ENCODE measurements around the gene MYBPC1.

DNA sequence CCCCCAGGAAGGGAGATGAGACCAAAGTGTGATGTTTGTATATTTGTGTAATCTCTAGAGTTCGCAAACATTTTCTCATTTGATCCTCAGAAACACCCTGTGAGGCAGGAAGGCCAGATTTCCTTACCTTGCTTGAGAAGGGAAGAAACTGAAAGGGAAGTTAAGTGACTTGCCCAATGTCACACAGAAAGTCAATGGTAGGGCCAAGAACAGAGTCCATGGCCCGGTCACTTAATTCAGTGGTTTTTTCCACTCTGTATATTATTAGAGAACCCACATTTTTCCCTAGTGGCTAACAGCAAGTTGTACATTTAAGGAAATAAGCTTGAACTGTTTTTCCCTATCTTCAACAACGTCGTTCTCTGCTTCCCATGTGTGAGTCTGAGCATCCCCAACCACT is 77.1 kb downstream of the MYBPC1 start:
- TF ChIP-seq CTCF (conservative IDR thresholded peaks at IDR 0.05; ENCODE audit: low read depth, low read length), result no peak
- no peak for TF ChIP-seq EZH2 (IDR thresholded peaks at IDR 0.05; ENCODE audit: borderline replicate concordance, low read depth, low read length, poor library complexity, severe bottlenecking)
